Chondrocyte (in vitro differentiated cells): ENCODE data around the gene LRRC8A. TPM values are rescaled to one million over a fixed set of nuclear protein-coding genes. Genes with fewer than 3 reads are reported as not detected.
A peak's percentile ranks its signal among the peaks of the same experiment; 100 is the strongest.
"Not testable (repeated sequence)": the region's sequence is repeated elsewhere in the genome, so short reads cannot be mapped to it uniquely, and the experiment has no call there.

Experiments used
- DNase-seq: peaks from one replicate; pipeline ENCODE4 v3.0.0; 2021; ENCODE audit warnings: mixed read lengths, low spot score
- H3K27ac Mint-ChIP-seq: one replicate; pipeline ENCODE4 v1.8.0; 2021; ENCODE audit warnings: mild to moderate bottlenecking, moderate library complexity, mixed read lengths; ENCODE audit not compliant: unreplicated experiment
- H3K27me3 Mint-ChIP-seq: 2 replicates; pipeline ENCODE4 v1.8.0; 2021; ENCODE audit warnings: low read depth, mixed read lengths
- H3K36me3 Mint-ChIP-seq: 2 replicates; pipeline ENCODE4 v1.8.0; 2021; ENCODE audit warnings: low read depth, mixed read lengths
- H3K4me1 Mint-ChIP-seq: 2 replicates; pipeline ENCODE4 v1.8.0; 2021; ENCODE audit warnings: low read depth, mild to moderate bottlenecking, mixed read lengths
- H3K4me3 Mint-ChIP-seq: one replicate; pipeline ENCODE4 v1.8.0; 2021; ENCODE audit warnings: mild to moderate bottlenecking, moderate library complexity, mixed read lengths; ENCODE audit not compliant: unreplicated experiment
- H3K9me3 Mint-ChIP-seq: 2 replicates; pipeline ENCODE4 v1.8.0; 2021; ENCODE audit warnings: low read depth, mixed read lengths
- CTCF ChIP-seq: fragments of 200-600 bp; sonication (generic); IDR thresholded peaks from 2 replicates; pipeline ENCODE4 v1.5.0; 2021; ENCODE audit warnings: antibody characterized with exemption, mild to moderate bottlenecking, moderate library complexity
- total RNA-seq: library from RNA; stranded (reverse); gene quantifications from 3 replicates; pipeline ENCODE4 v1.2.1, GENCODE V29; 2021

Gene LRRC8A
- total RNA-seq, 1 donor from 2014 or later = 55.0 TPM

GRCh38 chr9:128846680-128847030 lies 35.3 kb upstream of the LRRC8A start:
- Mint-ChIP-seq H3K27me3 (no peaks in the 10 kb centered on the region), H3K4me1 (peaks cover 10% of the 10 kb centered on the region), H3K9me3 (peaks cover 24% of the 10 kb centered on the region), H3K27ac (no peak overlapping the region), H3K4me3 (no peak overlapping the region), H3K36me3 (peaks cover 11% of the 10 kb centered on the region)
- no peak for TF ChIP-seq CTCF
- no peak for DNase-seq

- no peak overlapping the region for H3K4me3 Mint-ChIP-seq
- peaks cover 24% of the 10 kb centered on the region for H3K9me3 Mint-ChIP-seq
- no peak overlapping the region for H3K27ac Mint-ChIP-seq
- peaks cover 10% of the 10 kb centered on the region for H3K4me1 Mint-ChIP-seq
- no peaks in the 10 kb centered on the region for H3K27me3 Mint-ChIP-seq
- DNase-seq = no peak
- TF ChIP-seq CTCF = no peak
- peaks cover 9% of the 10 kb centered on the region for H3K36me3 Mint-ChIP-seq
Measured at GRCh38 chr9:128847803-128848202, 34.1 kb upstream of the LRRC8A start.

- not testable (repeated sequence) for DNase-seq, H3K36me3 Mint-ChIP-seq, H3K27me3 Mint-ChIP-seq, H3K4me1 Mint-ChIP-seq, H3K4me3 Mint-ChIP-seq, H3K27ac Mint-ChIP-seq
- H3K9me3 Mint-ChIP-seq = peaks cover 24% of the 10 kb centered on the region
Measured at GRCh38 chr9:128851024-128851423, 30.9 kb upstream of the LRRC8A start.

- not testable (repeated sequence) for H3K27ac Mint-ChIP-seq, H3K27me3 Mint-ChIP-seq, H3K4me3 Mint-ChIP-seq, H3K4me1 Mint-ChIP-seq, H3K36me3 Mint-ChIP-seq, DNase-seq
- peaks cover 24% of the 10 kb centered on the region for H3K9me3 Mint-ChIP-seq
- TF ChIP-seq CTCF = peak; percentile 83
Measured at GRCh38 chr9:128851779-128852600, 29.9 kb upstream of the LRRC8A start.

- DNase-seq, H3K4me3 Mint-ChIP-seq, H3K27me3 Mint-ChIP-seq, H3K36me3 Mint-ChIP-seq, H3K27ac Mint-ChIP-seq, H3K4me1 Mint-ChIP-seq: not testable (repeated sequence)
- peaks cover 22% of the 10 kb centered on the region for H3K9me3 Mint-ChIP-seq
Measured at GRCh38 chr9:128852646-128853045, 29.3 kb upstream of the LRRC8A start.

- not testable (repeated sequence) for DNase-seq, H3K27me3 Mint-ChIP-seq, H3K36me3 Mint-ChIP-seq, H3K4me1 Mint-ChIP-seq, H3K4me3 Mint-ChIP-seq, H3K27ac Mint-ChIP-seq
- H3K9me3 Mint-ChIP-seq = peaks cover 15% of the 10 kb centered on the region
Measured at GRCh38 chr9:128854454-128854853, 27.5 kb upstream of the LRRC8A start.

GRCh38 chr9:128858476-128858875 lies 23.5 kb upstream of the LRRC8A start:
- not testable (repeated sequence) for H3K27ac Mint-ChIP-seq, H3K9me3 Mint-ChIP-seq, H3K4me3 Mint-ChIP-seq, H3K4me1 Mint-ChIP-seq, H3K27me3 Mint-ChIP-seq, DNase-seq, H3K36me3 Mint-ChIP-seq
